ENCODE results near the gene LAMA4.

The LAMA4 gene

DNA sequence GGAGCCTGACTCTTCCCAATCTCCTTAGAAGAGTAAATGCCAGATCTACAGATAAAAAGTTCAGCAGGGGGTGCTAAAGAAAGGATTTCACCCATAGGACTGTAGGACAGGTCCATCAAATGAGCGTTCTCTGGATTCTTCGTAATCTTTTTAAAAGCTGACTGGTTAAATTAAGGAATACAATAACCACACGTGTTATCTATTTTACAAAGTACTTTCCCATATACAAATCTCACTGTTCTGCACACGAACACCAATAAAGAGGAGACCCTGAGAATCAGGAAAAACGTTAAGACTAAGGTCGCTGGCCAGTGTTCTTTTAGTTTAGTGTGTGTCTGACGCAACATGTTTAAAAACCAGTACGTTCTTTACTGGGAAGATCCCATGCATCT is 167.6 kb downstream of the LAMA4 start:
- no peak overlapping the region for H3K27ac Mint-ChIP-seq
- no peak overlapping the region for H3K4me3 Mint-ChIP-seq
- H3K27me3 Mint-ChIP-seq = peaks cover 0 to 7% of the 10 kb centered on the region in 2 donors
- DNase-seq = no peak
- peaks cover 6% of the 10 kb centered on the region in 2 donors for H3K36me3 Mint-ChIP-seq
- peaks cover 0 to 3% of the 10 kb centered on the region in 2 donors for H3K4me1 Mint-ChIP-seq
- H3K9me3 Mint-ChIP-seq = no peaks in the 10 kb centered on the region
- peak; percentile 38 to 41 for ATAC-seq (replicated peaks)

DNA sequence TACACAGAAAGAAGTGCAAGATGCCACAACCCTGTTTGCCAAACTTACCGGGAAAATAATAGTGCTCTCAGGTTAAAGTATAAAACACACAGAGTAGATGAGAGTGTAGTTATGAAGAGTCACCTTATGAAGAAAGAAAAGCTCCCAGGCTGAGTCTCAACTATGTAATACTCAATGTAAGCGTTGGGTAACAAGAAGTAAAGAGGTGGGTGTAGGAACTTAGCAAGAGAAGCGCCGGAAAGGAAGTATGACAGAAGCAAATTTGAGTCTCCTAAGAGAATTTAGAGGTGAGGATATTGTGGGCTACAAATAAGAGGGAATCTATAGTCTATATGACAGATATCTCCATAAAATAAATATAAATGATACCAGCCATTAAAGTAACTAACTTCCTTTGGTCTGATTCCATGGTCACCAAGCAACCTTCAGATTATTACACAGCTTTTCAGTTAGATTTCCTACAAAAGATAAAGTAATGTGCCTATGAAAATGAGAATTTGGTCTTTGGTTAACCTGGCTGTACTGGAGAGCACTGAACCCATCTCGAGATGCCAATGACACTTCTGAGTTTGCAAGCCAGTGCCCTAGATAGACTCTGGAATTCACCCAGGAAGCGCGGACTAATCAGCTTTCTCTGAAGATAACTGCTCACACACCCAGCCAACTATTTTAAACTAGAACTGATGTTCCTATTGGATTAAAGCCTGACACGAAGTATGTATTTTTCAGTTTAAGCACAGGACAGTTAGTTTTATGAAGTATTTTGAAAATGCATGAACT is 168.9 kb downstream of the LAMA4 start:
- Mint-ChIP-seq H3K9me3 (no peaks in the 10 kb centered on the region), H3K4me3 (no peak overlapping the region), H3K4me1 (peaks cover 0 to 3% of the 10 kb centered on the region in 2 donors), H3K27ac (no peak overlapping the region), H3K36me3 (peaks cover 6 to 10% of the 10 kb centered on the region in 2 donors), H3K27me3 (peaks cover 0 to 4% of the 10 kb centered on the region in 2 donors)
- DNase-seq (no peak), ATAC-seq (replicated peaks) (no peak)

DNA sequence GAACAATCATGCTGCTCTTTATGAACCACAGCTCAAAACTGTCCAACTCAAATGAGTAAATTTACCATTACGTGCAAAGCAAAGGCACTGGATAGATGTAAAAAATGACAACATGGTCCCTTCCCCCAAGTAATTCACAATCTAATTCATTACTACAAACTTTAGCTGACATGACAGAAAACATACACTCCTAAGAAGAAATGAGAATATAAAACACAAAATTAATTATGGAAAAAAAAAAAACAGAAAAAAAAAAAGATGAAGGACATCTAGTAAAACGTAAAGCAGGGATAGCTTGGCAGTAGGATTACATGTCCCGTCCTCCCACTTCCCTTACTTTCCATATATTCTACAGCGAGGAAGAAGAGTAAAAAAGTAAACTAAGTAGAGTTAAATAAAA is 172.8 kb downstream of the LAMA4 start:
- ATAC-seq (replicated peaks) = no peak
- H3K36me3 Mint-ChIP-seq = peaks cover 8 to 10% of the 10 kb centered on the region in 2 donors
- H3K27ac Mint-ChIP-seq = no peak overlapping the region
- no peak overlapping the region for H3K4me3 Mint-ChIP-seq
- H3K4me1 Mint-ChIP-seq = peaks cover 0 to 3% of the 10 kb centered on the region in 2 donors
- H3K9me3 Mint-ChIP-seq = no peaks in the 10 kb centered on the region
- no peak for DNase-seq
- H3K27me3 Mint-ChIP-seq = no peaks in the 10 kb centered on the region

DNA sequence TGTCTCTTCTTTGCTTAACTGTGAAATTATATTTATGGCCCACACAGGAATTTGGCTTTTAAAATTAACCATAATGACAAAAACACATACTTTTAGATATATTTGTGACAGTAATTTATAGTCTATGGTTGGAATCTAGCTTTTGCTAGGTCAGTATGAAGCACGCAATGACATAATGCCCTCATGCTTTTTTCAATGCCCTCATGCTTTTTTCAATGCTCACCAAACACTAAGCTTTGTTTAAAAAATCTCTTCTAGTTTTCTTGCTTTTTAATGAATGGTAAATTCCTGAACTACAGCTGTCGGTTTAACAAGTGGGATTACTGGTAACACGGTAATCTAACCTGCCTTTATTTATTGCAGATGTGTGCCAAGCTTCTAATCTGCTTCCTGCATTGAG is 187.8 kb downstream of the LAMA4 start:
- DNase-seq (no peak), ATAC-seq (replicated peaks) (no peak)
- peaks cover under 1 to 5% of the 10 kb centered on the region in 2 donors for H3K36me3 Mint-ChIP-seq
- no peaks in the 10 kb centered on the region for H3K27me3 Mint-ChIP-seq
- H3K27ac Mint-ChIP-seq = no peak overlapping the region
- H3K4me1 Mint-ChIP-seq = no peaks in the 10 kb centered on the region
- no peak overlapping the region for H3K4me3 Mint-ChIP-seq
- no peaks in the 10 kb centered on the region for H3K9me3 Mint-ChIP-seq

DNA sequence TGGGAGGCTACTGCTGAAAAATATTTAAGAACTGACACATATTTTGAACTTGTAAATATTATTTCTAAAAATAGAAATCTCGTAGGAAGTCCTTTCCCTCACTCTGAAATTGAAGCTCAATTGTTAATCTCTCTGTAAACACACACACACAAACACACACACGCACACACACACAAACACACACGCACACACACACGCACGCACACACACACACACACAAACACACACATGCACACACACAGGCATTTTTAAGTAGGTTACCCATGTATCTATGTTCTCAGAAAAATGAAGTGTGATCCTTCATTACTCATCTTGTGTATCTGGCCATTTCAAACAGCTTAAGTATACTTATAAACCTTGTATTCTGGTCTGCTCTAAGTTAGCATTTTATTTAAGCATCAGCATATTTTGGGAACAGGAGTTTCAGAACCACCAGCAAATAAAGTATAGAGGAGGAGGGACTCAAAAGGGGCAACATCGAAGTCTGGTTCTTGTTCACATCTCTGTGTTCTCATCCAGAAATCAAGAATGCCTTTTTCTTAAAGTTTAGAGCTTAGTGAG is 188.9 kb downstream of the LAMA4 start:
- Mint-ChIP-seq H3K4me3 (no peak overlapping the region), H3K4me1 (no peaks in the 10 kb centered on the region), H3K9me3 (no peaks in the 10 kb centered on the region), H3K36me3 (peaks cover 0 to 5% of the 10 kb centered on the region in 2 donors), H3K27me3 (no peaks in the 10 kb centered on the region), H3K27ac (no peak overlapping the region)
- DNase-seq = no peak
- ATAC-seq (replicated peaks) = no peak

- ATAC-seq (replicated peaks) (no peak), DNase-seq (no peak)
- Mint-ChIP-seq H3K4me1 (no peaks in the 10 kb centered on the region), H3K27me3 (no peaks in the 10 kb centered on the region), H3K9me3 (no peaks in the 10 kb centered on the region), H3K36me3 (peaks cover 0 to 2% of the 10 kb centered on the region in 2 donors), H3K27ac (no peak overlapping the region), H3K4me3 (no peak overlapping the region)
Measured at GRCh38 chr6:112062966-112063365, 191.4 kb downstream of the LAMA4 start.

GRCh38 chr6:112061605-112062004 is 192.8 kb downstream of the LAMA4 start:
- no peaks in the 10 kb centered on the region for H3K27me3 Mint-ChIP-seq
- H3K36me3 Mint-ChIP-seq = no peaks in the 10 kb centered on the region
- no peaks in the 10 kb centered on the region for H3K9me3 Mint-ChIP-seq
- DNase-seq (no peak), ATAC-seq (replicated peaks) (no peak)
- H3K4me3 Mint-ChIP-seq = no peak overlapping the region
- no peaks in the 10 kb centered on the region for H3K4me1 Mint-ChIP-seq
- H3K27ac Mint-ChIP-seq = no peak overlapping the region

All from stimulated activated naive B cell treated with anti-CD40 and anti-IgM and Interleukin-4, amounts not matched to agents 10 μg/mL and 1 μg/mL and 100 μg/mL, for 72 hours (primary cell).